Parathyroid adenoma (tissue), 2 donors: Measurements from ENCODE around the gene BRAT1.
"Not testable (repeated sequence)": the region's sequence is repeated elsewhere in the genome, so short reads cannot be mapped to it uniquely, and the experiment has no call there.

ENCODE experiments used
- H2AFZ ChIP-seq: fragments of 300-600 bp; sonication (generic); one replicate; pipeline ENCODE4 v1.7.0; 2017; ENCODE audit warnings: antibody characterized with exemption, mild to moderate bottlenecking
- H3K27ac ChIP-seq: fragments of 300-600 bp; sonication (generic); one replicate; pipeline ENCODE4 v1.7.0; 2017
- H3K27me3 ChIP-seq: fragments of 300-600 bp; sonication (generic); one replicate; pipeline ENCODE4 v1.7.0; 2017; ENCODE audit warnings: low read length; ENCODE audit not compliant: control insufficient read depth, insufficient read depth
- H3K36me3 ChIP-seq: fragments of 300-600 bp; sonication (generic); one replicate; pipeline ENCODE4 v1.7.0; 2017; ENCODE audit warnings: low read length; ENCODE audit not compliant: control insufficient read depth, insufficient read depth
- H3K4me1 ChIP-seq: fragments of 300-600 bp; sonication (generic); one replicate; pipeline ENCODE4 v1.7.0; 2017; ENCODE audit warnings: control low read depth
- H3K4me2 ChIP-seq: fragments of 300-600 bp; sonication (generic); one replicate; pipeline ENCODE4 v1.7.0; 2017; ENCODE audit warnings: low read length
- H3K4me3 ChIP-seq: fragments of 300-600 bp; sonication (generic); one replicate; pipeline ENCODE4 v1.7.0; 2017; ENCODE audit warnings: low read depth, low read length
- H3K79me2 ChIP-seq: fragments of 300-600 bp; sonication (generic); one replicate; pipeline ENCODE4 v1.7.0; 2017; ENCODE audit warnings: control low read depth
- H3K9ac ChIP-seq: fragments of 300-600 bp; sonication (generic); one replicate; pipeline ENCODE4 v1.7.0; 2017; ENCODE audit warnings: mild to moderate bottlenecking
- H3K9me3 ChIP-seq: fragments of 300-600 bp; sonication (generic); one replicate; pipeline ENCODE4 v1.7.0; 2017; ENCODE audit warnings: low read length; ENCODE audit not compliant: control insufficient read depth
- TF ChIP-seq, protein P1 (sequence below): fragments of 300-600 bp; sonication (generic); IDR thresholded peaks from one replicate; pipeline ENCODE4 v1.7.0; 2017; ENCODE audit warnings: antibody characterized with exemption, mild to moderate bottlenecking
- donor health status: primary hyperparathyroidism.

Gene BRAT1

DNA sequence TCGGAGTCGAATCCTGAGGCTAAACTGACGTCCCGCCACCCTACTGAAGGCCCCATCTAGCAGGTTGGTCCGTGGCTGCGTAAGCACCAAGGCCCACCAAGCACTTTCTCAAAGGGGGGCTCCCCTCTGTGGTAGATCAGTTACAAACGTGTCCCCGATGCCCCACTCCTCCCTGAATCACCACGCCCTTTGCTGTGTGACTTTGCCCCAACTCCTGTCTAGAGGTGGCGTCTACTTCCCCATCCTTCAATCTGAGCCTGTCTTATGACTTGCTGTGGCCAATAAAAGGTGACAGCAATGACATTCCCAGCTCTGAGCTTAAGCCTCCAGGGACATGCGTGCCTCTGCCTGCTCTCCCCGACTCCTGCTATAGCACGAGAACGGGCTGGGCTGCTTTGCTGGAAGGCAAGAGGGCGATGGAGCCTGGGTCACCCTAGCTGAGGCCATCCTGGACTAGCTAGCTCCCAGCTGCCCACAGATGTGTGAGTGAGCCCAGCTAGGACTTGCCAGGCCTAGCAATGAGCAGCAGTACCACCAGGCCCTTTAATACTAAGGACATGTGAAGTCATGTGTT, 23.0 kb downstream of the BRAT1 start:
- H3K4me3 ChIP-seq, H3K27me3 ChIP-seq: not testable (repeated sequence)

DNA sequence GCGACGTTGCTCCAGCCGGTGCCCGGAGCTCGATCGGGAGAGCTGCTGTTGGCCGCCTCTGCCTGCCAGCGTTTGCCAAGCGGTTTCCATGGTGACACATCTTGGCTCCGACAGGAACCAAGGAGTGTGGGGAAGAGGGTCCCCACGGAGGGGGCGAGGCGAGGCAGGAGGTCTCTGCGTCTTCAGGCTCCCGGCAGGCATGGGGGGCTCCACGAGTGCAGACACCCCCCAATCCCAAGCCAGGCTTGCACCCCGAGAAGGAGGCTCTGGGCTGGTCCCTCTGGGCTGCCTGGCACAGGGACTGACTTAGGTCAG, 23.6 kb downstream of the BRAT1 start:
- H3K4me1 ChIP-seq: not testable (repeated sequence)

More for the DNA sequence above, 23.0 kb downstream of the BRAT1 start:
- H3K9ac ChIP-seq, H3K9me3 ChIP-seq, H3K36me3 ChIP-seq, H3K27ac ChIP-seq, H2AFZ ChIP-seq, H3K4me2 ChIP-seq, H3K79me2 ChIP-seq, H3K4me1 ChIP-seq: not testable (repeated sequence)

DNA sequence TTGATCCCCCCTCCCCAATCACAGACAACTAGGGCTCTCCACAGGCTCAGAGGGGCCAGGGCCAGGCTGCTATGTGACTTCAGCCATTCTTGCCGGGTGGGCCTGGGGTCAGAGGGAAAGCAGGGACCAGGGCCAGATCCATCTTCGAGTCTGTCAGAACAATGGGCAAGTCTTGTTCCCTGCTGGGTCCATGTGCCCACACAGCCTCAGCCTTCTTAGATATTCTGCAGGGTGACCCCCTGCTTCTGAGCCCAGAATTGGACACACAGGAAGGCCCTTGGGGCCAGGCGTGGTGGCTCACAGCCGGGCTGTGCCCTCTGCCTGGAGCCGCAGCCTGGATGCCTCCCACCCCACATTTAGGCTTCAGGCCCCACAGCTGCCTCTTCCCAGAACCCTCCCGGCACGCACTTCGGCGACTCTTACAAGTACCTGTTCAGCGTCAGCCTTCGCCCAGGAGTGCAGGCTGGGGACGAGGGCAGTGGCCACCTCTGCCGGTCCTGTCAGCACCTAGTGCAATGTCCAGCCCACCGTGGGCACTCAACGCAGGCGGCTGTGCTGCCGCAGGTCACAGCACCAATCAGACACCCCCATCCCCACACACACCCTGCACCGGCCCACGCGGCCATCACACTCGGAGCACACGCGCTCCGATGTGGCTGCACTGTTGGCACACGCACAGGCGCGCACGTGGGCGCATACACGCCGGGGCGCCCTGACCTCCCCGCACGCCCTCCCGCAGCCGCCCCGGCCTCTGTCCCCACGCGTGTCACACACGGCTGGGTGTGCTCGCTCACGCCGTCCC, 24.1 kb downstream of the BRAT1 start:
- H3K9me3 ChIP-seq, H3K79me2 ChIP-seq, H2AFZ ChIP-seq, H3K4me2 ChIP-seq, H3K9ac ChIP-seq, H3K36me3 ChIP-seq, H3K27me3 ChIP-seq, H3K4me3 ChIP-seq, H3K4me1 ChIP-seq, H3K27ac ChIP-seq: not testable (repeated sequence)

More for the DNA sequence above, 23.6 kb downstream of the BRAT1 start:
- H3K4me3 ChIP-seq, H3K9me3 ChIP-seq, H3K27ac ChIP-seq, H3K9ac ChIP-seq, H3K27me3 ChIP-seq, H2AFZ ChIP-seq, H3K4me2 ChIP-seq, H3K36me3 ChIP-seq, H3K79me2 ChIP-seq: not testable (repeated sequence)

DNA sequence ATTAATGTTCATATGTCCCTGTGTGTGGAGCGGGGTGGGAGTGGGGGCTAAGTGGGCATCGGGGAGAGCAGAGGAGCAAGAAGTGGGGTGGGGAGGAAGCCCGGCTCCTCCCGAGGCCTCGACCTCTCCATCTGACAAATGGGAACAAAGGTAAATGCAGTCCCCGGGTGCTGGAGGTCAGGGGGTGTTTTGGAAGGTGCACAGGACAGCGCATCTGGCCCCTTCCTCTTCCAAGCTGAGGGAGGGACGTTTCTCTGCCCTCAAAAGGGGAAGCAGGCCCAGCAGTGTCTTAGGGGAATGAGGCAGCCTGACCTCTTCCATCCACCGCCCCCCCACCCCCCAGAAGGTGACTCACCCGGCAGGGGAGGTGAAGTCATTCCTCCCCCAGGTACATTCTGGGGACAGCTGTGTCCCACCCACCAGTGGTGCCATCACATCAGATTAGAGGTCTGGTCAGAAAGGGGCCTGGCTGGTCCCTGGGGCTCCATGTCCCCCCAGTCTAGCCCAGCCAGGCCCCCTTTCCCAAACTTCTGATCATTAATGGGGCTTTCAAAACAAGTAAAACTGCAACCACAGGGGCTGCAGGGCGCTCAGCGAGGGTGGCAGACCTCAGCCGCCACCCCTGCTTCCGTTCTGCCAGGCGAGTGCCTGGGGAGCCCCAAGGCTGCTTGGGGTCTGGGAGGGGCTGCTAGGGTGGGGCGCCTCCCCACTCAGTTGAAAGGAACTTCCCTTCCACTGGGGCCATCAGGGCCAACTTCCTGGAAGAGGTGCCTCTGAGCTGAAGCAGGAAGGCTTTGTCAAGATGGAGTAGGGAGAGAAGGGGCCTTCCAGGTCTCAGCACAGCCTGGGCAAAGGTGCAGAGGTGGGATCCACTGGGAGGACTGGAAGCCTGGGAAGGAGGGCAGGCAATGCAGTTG, 25.0 kb downstream of the BRAT1 start:
- Histone ChIP-seq H3K9ac (no peak overlapping the region), H3K36me3 (no peaks in the 10 kb centered on the region), H3K27me3 (no peaks in the 10 kb centered on the region), H3K4me3 (no peak overlapping the region), H3K4me2 (no peak overlapping the region), H3K9me3 (no peaks in the 10 kb centered on the region), H3K79me2 (no peaks in the 10 kb centered on the region), H3K4me1 (no peaks in the 10 kb centered on the region), H3K27ac (no peak overlapping the region), H2AFZ (no peak overlapping the region)
- TF ChIP-seq, protein P1, sequence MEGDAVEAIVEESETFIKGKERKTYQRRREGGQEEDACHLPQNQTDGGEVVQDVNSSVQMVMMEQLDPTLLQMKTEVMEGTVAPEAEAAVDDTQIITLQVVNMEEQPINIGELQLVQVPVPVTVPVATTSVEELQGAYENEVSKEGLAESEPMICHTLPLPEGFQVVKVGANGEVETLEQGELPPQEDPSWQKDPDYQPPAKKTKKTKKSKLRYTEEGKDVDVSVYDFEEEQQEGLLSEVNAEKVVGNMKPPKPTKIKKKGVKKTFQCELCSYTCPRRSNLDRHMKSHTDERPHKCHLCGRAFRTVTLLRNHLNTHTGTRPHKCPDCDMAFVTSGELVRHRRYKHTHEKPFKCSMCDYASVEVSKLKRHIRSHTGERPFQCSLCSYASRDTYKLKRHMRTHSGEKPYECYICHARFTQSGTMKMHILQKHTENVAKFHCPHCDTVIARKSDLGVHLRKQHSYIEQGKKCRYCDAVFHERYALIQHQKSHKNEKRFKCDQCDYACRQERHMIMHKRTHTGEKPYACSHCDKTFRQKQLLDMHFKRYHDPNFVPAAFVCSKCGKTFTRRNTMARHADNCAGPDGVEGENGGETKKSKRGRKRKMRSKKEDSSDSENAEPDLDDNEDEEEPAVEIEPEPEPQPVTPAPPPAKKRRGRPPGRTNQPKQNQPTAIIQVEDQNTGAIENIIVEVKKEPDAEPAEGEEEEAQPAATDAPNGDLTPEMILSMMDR: no peak

DNA sequence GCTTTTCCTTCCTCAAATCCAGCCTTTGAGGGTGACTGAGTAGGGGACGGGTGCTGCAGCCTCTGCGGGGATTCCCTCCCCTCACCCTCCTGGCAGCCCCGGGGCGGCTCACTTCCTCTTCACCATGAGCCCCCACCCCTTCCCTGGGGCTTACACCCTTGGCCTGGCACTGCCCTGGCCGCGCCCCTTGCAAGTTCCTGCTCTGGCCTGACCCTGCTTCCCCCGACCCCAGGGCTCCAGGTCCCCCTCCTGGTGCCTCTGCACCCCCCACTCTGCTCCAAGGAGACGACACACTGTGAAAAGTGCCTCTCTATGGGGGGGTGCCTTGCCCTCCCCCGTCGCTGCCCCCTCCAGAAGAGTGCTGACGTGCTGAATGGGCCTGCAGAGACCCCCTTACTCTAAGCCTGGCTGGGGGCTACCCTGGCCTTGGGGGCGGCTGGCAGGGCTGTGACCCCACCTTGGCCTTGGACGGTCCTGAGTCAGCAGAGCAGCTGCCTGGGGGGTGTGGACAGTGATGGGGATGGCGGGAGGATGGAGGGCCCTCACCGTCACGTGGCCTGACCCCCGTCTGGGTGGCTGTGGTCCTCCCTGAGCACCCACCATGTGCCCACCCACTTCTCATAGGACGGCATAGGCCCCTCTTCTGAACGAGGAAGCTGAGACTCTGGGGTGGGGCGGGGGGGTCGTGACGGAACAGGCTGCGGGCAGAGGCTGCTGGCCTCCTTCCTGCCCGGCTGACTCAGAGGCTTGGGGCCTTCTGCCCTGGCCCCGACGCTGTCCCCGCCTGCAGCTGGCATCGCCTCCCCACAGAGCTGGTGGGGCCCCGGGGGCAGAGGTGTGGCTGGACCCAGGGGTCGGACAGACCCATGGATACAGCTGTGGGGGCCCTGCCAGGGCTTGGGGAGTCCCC, 25.9 kb downstream of the BRAT1 start:
- Histone ChIP-seq H3K79me2 (no peaks in the 10 kb centered on the region), H3K9me3 (no peaks in the 10 kb centered on the region), H3K9ac (no peak overlapping the region), H3K4me3 (no peak overlapping the region), H3K27me3 (no peaks in the 10 kb centered on the region), H2AFZ (no peak overlapping the region), H3K4me2 (no peak overlapping the region), H3K36me3 (no peaks in the 10 kb centered on the region), H3K4me1 (no peaks in the 10 kb centered on the region), H3K27ac (no peak overlapping the region)
- TF ChIP-seq, protein P1: no peak
